ENCODE measurements around the gene PARM1. TPM values are rescaled to one million over a fixed set of nuclear protein-coding genes. Genes with fewer than 3 reads are reported as not detected.

The PARM1 gene
- total and polyA plus RNA-seq, 9 of the 15 experiments (the other 6 are each of a cell fraction or from before 2014, with no cell fraction given) = 0.07 TPM; not detected in 8

DNA sequence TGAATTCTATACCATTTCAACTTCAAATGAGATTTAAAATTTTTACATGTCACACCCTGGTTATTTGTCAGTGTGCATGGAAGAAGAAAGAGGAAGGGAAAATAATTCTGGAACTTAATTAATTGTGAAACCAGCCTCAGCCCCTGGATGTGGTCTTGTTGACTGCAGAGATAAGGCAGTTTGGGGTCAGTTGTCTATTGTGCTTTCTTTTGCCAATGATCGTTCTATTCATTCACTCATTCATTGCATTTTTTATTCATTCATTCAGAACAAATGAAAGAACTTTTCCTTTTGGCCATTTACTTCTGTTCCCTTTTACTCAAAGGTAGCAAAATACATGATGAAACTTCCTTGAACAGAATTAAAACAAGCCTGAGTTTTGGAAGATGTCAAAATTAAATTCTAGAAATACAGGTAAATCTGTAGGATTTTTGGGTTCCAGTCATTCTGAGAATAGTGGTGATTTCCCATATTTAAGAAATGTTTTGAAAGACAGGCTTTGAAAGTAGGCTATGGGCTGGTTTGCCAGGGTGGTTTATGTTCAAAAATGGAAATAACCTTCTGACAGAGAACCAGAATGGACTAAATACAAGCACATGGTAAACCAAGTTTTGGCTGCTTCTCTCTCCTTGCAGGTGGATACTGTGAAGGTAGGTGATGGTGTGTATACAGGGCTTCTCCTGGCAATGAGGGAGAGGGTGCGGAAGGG is 35.7 kb downstream of the PARM1 start (continued):
- no peak for TF ChIP-seq MIER1 (IDR thresholded peaks at IDR 0.05; ENCODE audit: low read depth)
- TF ChIP-seq JUNB (CRISPR knock-in tag; conservative IDR thresholded peaks at IDR 0.05) = no peak

DNA sequence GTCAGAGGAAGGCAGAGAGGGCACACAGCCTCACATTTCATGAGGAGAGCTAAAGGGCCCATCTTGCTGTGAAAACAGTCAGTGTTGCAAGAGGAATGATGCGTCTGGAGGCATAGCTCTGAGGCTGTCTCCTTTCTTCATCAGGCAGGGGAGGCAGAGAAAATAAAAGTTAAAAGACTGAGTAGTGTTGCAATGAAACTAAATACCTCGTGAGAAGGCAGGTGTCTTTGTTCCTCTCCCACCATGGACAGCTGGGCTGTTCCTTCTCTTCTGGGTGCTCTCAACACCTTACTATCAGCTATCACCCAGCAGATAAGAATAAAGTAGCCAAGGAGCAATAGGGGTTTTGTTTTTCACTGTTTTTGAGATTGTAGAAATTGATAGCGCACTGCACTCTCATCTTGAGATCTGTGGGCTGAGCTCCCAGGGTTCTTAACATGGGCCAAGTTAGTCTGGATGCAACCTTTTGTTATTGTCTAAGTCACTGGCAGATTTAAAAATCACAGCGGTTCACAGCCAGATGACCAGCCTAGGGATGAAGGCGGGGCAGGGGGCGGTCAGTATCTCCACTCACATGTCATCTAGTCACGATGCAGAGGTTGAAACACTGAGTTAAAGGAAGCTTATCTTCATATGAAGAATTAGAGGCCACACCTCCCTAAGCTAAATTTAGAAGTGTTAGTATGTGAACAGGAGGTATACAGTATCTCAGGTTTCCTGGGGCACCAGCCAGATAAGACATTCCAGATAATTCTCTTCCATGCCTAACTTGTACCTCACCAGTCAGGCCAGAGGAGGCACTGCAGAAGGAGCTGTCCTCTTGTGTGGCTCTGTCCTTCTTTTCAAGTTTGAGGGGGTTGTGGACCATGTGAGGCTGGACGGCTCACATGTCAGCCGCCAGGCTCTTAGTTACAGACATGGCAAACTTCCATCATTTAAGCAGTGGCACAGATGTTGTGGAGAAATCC is 36.9 kb downstream of the PARM1 start:
- in situ Hi-C loops (cut with MboI) = no loop called here
- POLR2A ChIA-PET = no interaction called here
- CTCF ChIA-PET (ENCODE audit: low intra/inter-chr PET ratio) = no interaction called here

More for the DNA sequence above, 36.9 kb downstream of the PARM1 start:
- Histone ChIP-seq H3K27ac (ENCODE audit: extremely low read depth, low read depth, low read length) (no peak overlapping the region), H3K9me3 (replicated peaks; ENCODE audit: control insufficient read depth, insufficient read depth, low read depth, low read length) (no peaks in the 10 kb centered on the region), H3K4me1 (replicated peaks in 1 of 2; ENCODE audit: control insufficient read depth in 2 of 2, insufficient read depth in 2 of 2, low read length in 2 of 2) (no peaks in the 10 kb centered on the region), H4K20me1 (replicated peaks; ENCODE audit: control insufficient read depth, insufficient read depth, low read length) (0 out of 2 replicates have a peak, but pooled peaks cover 3% of the 10 kb centered on the region), H3K79me2 (ENCODE audit: control insufficient read depth, insufficient read depth, low read length) (no peaks in the 10 kb centered on the region), H3K27me3 (ENCODE audit: control insufficient read depth in 2 of 2, insufficient read depth in 2 of 2, low read length in 2 of 2) (no peaks in the 10 kb centered on the region), H3K36me3 (ENCODE audit: control insufficient read depth, insufficient read depth, low read length) (no peaks in the 10 kb centered on the region), H3K9ac (ENCODE audit: insufficient read depth in 1 of 2, low read depth in 2 of 2, low read length in 2 of 2) (no peak overlapping the region), H3K4me3 (no peak overlapping the region), H3K4me2 (ENCODE audit: insufficient read depth, low read length) (no peak overlapping the region), H2AFZ (ENCODE audit: low read depth, low read length) (no peak overlapping the region), H3K9me1 (ENCODE audit: control insufficient read depth, insufficient read depth, low read length) (no peaks in the 10 kb centered on the region)
- DNase-seq (ENCODE audit: extremely low read depth in 1 of 4, low spot score in 3 of 4) = peak in 2 of 4 experiments; percentile 8
- intact Hi-C loops (cut with micrococcal nuclease) = no loop called here
- TF ChIP-seq ZBTB7A (IDR thresholded peaks at IDR 0.05; ENCODE audit: borderline replicate concordance, control insufficient read depth, low read depth, low read length) (no peak), FOXJ2 (tag; IDR thresholded peaks at IDR 0.05) (0 out of 2 replicates have a peak, but pooled peaks have one; percentile 36), ETV1 (tag; conservative IDR thresholded peaks at IDR 0.05; ENCODE audit: low read depth) (no peak), SIN3B (IDR thresholded peaks at IDR 0.05; ENCODE audit: low read depth) (no peak), BDP1 (IDR thresholded peaks at IDR 0.05; ENCODE audit: insufficient read depth, insufficient read length) (no peak), MEF2D (tag; conservative IDR thresholded peaks at IDR 0.05; ENCODE audit: low read depth) (peak; percentile 53; the same call in 1 of the 2 replicates), KDM1A (IDR thresholded peaks at IDR 0.05) (peak in 1 of 2 experiments; percentile 18; a peak in 1 of 4 replicates), KDM4B (IDR thresholded peaks at IDR 0.05; ENCODE audit: borderline replicate concordance in 2 of 2, low read depth in 1 of 2) (no peak), POLR3G (IDR thresholded peaks at IDR 0.05; ENCODE audit: extremely low read depth, insufficient read length, insufficient replicate concordance) (no peak), EHMT2 (IDR thresholded peaks at IDR 0.05) (no peak), TFAM (CRISPR knock-in tag; conservative IDR thresholded peaks at IDR 0.05) (no peak), HNRNPL (IDR thresholded peaks at IDR 0.05; ENCODE audit: low read depth, low read length) (no peak)
- TF ChIP-seq, protein P1, sequence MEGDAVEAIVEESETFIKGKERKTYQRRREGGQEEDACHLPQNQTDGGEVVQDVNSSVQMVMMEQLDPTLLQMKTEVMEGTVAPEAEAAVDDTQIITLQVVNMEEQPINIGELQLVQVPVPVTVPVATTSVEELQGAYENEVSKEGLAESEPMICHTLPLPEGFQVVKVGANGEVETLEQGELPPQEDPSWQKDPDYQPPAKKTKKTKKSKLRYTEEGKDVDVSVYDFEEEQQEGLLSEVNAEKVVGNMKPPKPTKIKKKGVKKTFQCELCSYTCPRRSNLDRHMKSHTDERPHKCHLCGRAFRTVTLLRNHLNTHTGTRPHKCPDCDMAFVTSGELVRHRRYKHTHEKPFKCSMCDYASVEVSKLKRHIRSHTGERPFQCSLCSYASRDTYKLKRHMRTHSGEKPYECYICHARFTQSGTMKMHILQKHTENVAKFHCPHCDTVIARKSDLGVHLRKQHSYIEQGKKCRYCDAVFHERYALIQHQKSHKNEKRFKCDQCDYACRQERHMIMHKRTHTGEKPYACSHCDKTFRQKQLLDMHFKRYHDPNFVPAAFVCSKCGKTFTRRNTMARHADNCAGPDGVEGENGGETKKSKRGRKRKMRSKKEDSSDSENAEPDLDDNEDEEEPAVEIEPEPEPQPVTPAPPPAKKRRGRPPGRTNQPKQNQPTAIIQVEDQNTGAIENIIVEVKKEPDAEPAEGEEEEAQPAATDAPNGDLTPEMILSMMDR (IDR thresholded peaks at IDR 0.05 in 2 of 3, conservative IDR thresholded peaks at IDR 0.05 in 1 of 3; ENCODE audit: insufficient read depth in 2 of 3, low read depth in 1 of 3, low read length in 3 of 3) = 0 out of 6 replicates have a peak, but pooled peaks of 1 of the 3 experiments have one; percentile 29
- TF ChIP-seq, protein P2, sequence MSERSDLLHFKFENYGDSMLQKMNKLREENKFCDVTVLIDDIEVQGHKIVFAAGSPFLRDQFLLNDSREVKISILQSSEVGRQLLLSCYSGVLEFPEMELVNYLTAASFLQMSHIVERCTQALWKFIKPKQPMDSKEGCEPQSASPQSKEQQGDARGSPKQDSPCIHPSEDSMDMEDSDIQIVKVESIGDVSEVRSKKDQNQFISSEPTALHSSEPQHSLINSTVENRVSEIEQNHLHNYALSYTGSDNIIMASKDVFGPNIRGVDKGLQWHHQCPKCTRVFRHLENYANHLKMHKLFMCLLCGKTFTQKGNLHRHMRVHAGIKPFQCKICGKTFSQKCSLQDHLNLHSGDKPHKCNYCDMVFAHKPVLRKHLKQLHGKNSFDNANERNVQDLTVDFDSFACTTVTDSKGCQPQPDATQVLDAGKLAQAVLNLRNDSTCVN (CRISPR knock-in tag; IDR thresholded peaks at IDR 0.05) = no peak
- WGBS (ENCODE audit: insufficient coverage, low coverage, missing lambda C conversion rate) = 1% methylated on average over 9 of the region's 9 CpGs
- no TSS peak for BruUV-seq (replicated peaks)
- ATAC-seq = peak; percentile 68
- peak; percentile 61 for FAIRE-seq
